Gastroesophageal sphincter (tissue), 3 donors: ENCODE results near the gene STK35.

ENCODE experiments used
- CTCF ChIP-seq, 4 experiments: fragments of 200-600 bp in 2 of 4; fragments of 450-650 bp in 2 of 4; sonication (generic) in 1 of 4; IDR thresholded peaks; one replicate each; pipeline ENCODE4 v1.5.1; 2017 to 2019; ENCODE audit warnings: antibody characterized with exemption in 4 of 4, mild to moderate bottlenecking in 2 of 4, moderate library complexity in 2 of 4
- POLR2A ChIP-seq, 2 donors: fragments of 450-650 bp; IDR thresholded peaks; one replicate each; pipeline ENCODE4 v1.6.1; 2017; ENCODE audit warnings: antibody characterized with exemption in 2 of 2, mild to moderate bottlenecking in 2 of 2, moderate library complexity in 1 of 2

- TF ChIP-seq CTCF (IDR thresholded peaks at IDR 0.05) (peak; percentile 83 to 94 (median 91)), POLR2A (IDR thresholded peaks at IDR 0.05) (no peak)
These were observed 70.9 kb downstream of the STK35 start for GRCh38 chr20:2172305-2173175.
